ENCODE measurements around the gene RPP38.

The RPP38 gene

GRCh38 chr10:15092855-15093408 lies 4.2 kb upstream of the RPP38 start:
- in situ Hi-C loops (cut with HindIII; ENCODE audit: low pct_ligation_motif_present, low sequenced_read_pairs): no loop called here
- Histone ChIP-seq H3K4me3 (ENCODE audit: low read depth, low read length) (no peak overlapping the region), H3K36me3 (replicated peaks) (no peaks in the 10 kb centered on the region), H3K27ac (no peak overlapping the region), H3K27me3 (replicated peaks) (no peaks in the 10 kb centered on the region)
- DNase-seq: no peak
- no peak for TF ChIP-seq CTCF (IDR thresholded peaks at IDR 0.05; ENCODE audit: low read depth, low read length, missing control alignments)

GRCh38 chr10:15096661-15097010 lies 519 bp upstream of the RPP38 start:
- in situ Hi-C loops (cut with HindIII; ENCODE audit: low pct_ligation_motif_present, low sequenced_read_pairs): no loop called here
- no peak for TF ChIP-seq CTCF (IDR thresholded peaks at IDR 0.05; ENCODE audit: low read depth, low read length, missing control alignments)
- no peaks in the 10 kb centered on the region for H3K27me3 ChIP-seq (replicated peaks)
- H3K4me3 ChIP-seq (ENCODE audit: low read depth, low read length): peak overlapping the region; percentile 84
- H3K27ac ChIP-seq: peak overlapping the region; percentile 89
- H3K36me3 ChIP-seq (replicated peaks): no peaks in the 10 kb centered on the region
- DNase-seq: no peak

- no peak overlapping the region for H3K4me3 ChIP-seq (ENCODE audit: low read depth, low read length)
- no peak for TF ChIP-seq CTCF (IDR thresholded peaks at IDR 0.05; ENCODE audit: low read depth, low read length, missing control alignments)
- H3K27ac ChIP-seq: no peak overlapping the region
Observed at GRCh38 chr10:15099886-15100285, 2.7 kb downstream of the RPP38 start.

GRCh38 chr10:15103513-15103912 lies 6.4 kb downstream of the RPP38 start:
- Histone ChIP-seq H3K27ac (no peak overlapping the region), H3K27me3 (replicated peaks) (no peaks in the 10 kb centered on the region), H3K4me3 (ENCODE audit: low read depth, low read length) (no peak overlapping the region), H3K36me3 (replicated peaks) (peaks cover 45% of the 10 kb centered on the region)
- no peak for DNase-seq
- in situ Hi-C loops (cut with HindIII; ENCODE audit: low pct_ligation_motif_present, low sequenced_read_pairs): no loop called here
- TF ChIP-seq CTCF (IDR thresholded peaks at IDR 0.05; ENCODE audit: low read depth, low read length, missing control alignments): no peak

More at GRCh38 chr10:15099886-15100285, 2.7 kb downstream of the RPP38 start:
- no peaks in the 10 kb centered on the region for H3K27me3 ChIP-seq (replicated peaks)
- peaks cover 21% of the 10 kb centered on the region for H3K36me3 ChIP-seq (replicated peaks)
- in situ Hi-C loops (cut with HindIII; ENCODE audit: low pct_ligation_motif_present, low sequenced_read_pairs): no loop called here
- DNase-seq: no peak

- H3K27me3 ChIP-seq (replicated peaks): no peaks in the 10 kb centered on the region
- peak; percentile 98 for TF ChIP-seq CTCF (IDR thresholded peaks at IDR 0.05; ENCODE audit: low read depth, low read length, missing control alignments)
- DNase-seq: peak; percentile 83
- H3K4me3 ChIP-seq (ENCODE audit: low read depth, low read length): no peak overlapping the region
- peaks cover 56% of the 10 kb centered on the region for H3K36me3 ChIP-seq (replicated peaks)
- in situ Hi-C loops (cut with HindIII; ENCODE audit: low pct_ligation_motif_present, low sequenced_read_pairs): no loop called here
- H3K27ac ChIP-seq: no peak overlapping the region
Observed at GRCh38 chr10:15106352-15107013, 9.3 kb downstream of the RPP38 start.

- Histone ChIP-seq H3K4me3 (ENCODE audit: low read depth, low read length) (no peak overlapping the region), H3K27me3 (replicated peaks) (no peaks in the 10 kb centered on the region), H3K36me3 (replicated peaks) (peaks cover 36% of the 10 kb centered on the region), H3K27ac (no peak overlapping the region)
- TF ChIP-seq CTCF (IDR thresholded peaks at IDR 0.05; ENCODE audit: low read depth, low read length, missing control alignments): no peak
- DNase-seq: no peak
- in situ Hi-C loops (cut with HindIII; ENCODE audit: low pct_ligation_motif_present, low sequenced_read_pairs): no loop called here
Observed at GRCh38 chr10:15112657-15113056, 15.5 kb downstream of the RPP38 start.

Measured in brain microvascular endothelial cell (primary cell).